ENCODE results near the gene MEOX1. TPM values are rescaled to one million over a fixed set of nuclear protein-coding genes. Genes with fewer than 3 reads are reported as not detected.

Gene MEOX1
- total RNA-seq, 4 donors from 2014 or later = 6.9 to 24.3 (median 14.0) TPM

DNA sequence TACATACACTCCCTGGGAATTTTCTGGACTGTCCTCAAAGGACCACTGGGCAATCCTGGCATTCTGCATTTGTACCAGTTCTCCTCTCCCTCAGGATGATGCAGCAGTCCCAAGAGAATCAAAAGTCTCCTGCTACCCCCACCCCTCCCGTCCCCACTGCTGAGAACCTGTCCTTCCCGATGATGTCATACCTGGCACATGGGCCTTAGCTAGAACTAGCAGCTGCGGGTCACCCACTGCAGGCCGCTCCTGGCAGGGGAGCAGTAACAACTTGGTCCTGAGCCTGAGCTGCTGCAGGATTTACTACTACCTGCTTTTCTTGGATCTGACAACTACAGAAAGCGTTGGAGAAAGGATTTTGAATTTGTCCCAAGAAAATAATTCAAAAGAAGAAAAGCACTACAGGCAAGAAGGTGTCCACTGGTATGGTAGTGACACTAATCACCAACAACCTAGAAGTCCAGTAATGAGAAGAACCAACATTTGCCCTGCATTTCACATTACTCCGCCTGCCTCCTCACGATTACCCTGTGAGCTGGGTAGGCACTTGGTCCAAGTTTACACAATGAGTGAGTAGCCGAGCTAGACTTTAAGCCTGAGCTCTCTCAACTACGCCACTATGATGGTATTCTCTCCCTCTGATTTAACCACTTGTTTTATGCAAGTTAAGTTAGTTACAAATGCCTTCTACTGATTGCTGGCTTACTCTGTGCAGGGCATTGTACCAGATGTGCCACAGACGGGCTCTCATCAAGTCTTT is 60.3 kb downstream of the MEOX1 start:
- Histone ChIP-seq H3K9me3 (no peaks in the 10 kb centered on the region), H3K27ac (peak overlapping the region; percentile 17 to 72), H3K27me3 (no peaks in the 10 kb centered on the region), H3K4me1 (peaks cover 0 to 7% of the 10 kb centered on the region in 2 donors), H3K36me3 (no peaks in the 10 kb centered on the region), H3K4me3 (no peak overlapping the region)
- intact Hi-C loops (cut with DNase I; ENCODE audit: low total_unique reads) = no loop called here
- TF ChIP-seq POLR2A (IDR thresholded peaks at IDR 0.05) = no peak
- peak; percentile 71 to 83 for DNase-seq

DNA sequence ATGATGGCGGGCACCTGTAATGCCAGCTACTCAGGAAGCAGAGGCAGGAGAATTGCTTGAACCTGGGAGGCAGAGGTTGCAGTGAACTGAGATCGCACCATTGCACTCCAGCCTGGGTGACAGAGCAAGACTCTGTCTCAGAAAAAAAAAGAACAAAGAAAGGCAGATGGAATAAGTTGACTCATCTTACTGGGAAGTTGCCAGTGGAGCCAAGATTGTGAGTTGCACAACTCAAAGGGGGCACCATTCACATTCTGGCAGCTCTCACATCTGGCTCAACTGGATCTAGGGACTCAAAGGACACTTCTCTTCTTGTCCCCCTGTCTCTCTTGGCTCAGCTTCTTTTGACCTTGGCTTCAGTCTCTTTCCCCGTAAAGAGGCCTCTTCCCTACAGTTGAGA is 61.9 kb downstream of the MEOX1 start:
- Histone ChIP-seq H3K4me3 (no peak overlapping the region), H3K27me3 (no peaks in the 10 kb centered on the region), H3K36me3 (no peaks in the 10 kb centered on the region), H3K9me3 (no peaks in the 10 kb centered on the region), H3K4me1 (peaks cover 0 to 7% of the 10 kb centered on the region in 2 donors), H3K27ac (no peak overlapping the region)
- no peak for TF ChIP-seq POLR2A (IDR thresholded peaks at IDR 0.05)
- TF ChIP-seq, protein P1, sequence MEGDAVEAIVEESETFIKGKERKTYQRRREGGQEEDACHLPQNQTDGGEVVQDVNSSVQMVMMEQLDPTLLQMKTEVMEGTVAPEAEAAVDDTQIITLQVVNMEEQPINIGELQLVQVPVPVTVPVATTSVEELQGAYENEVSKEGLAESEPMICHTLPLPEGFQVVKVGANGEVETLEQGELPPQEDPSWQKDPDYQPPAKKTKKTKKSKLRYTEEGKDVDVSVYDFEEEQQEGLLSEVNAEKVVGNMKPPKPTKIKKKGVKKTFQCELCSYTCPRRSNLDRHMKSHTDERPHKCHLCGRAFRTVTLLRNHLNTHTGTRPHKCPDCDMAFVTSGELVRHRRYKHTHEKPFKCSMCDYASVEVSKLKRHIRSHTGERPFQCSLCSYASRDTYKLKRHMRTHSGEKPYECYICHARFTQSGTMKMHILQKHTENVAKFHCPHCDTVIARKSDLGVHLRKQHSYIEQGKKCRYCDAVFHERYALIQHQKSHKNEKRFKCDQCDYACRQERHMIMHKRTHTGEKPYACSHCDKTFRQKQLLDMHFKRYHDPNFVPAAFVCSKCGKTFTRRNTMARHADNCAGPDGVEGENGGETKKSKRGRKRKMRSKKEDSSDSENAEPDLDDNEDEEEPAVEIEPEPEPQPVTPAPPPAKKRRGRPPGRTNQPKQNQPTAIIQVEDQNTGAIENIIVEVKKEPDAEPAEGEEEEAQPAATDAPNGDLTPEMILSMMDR (IDR thresholded peaks at IDR 0.05) = no peak
- intact Hi-C loops (cut with DNase I; ENCODE audit: low total_unique reads) = no loop called here
- peak in 1 of 2 donors; percentile 40 for DNase-seq

DNA sequence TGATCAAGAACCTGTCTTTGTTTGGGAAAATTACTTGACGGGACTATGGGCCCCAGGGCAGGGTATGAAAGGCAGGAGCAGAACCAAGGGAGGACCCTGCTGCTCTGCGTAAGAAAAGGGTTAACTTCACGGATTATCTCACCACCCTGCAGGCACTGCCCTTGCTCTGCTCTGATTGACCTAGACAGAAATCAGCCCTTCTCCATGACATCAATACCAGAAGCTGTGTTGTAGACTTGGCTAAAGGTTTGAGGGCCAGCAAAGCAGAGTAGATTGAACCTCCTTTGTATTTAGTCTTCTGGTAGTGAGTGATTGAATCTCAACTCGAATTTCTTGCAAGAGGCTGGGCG is 62.7 kb downstream of the MEOX1 start:
- no peak overlapping the region for H3K4me3 ChIP-seq
- H3K36me3 ChIP-seq = no peaks in the 10 kb centered on the region
- H3K4me1 ChIP-seq = peaks cover 0 to 7% of the 10 kb centered on the region in 2 donors
- no peak for TF ChIP-seq POLR2A (IDR thresholded peaks at IDR 0.05)
- TF ChIP-seq, protein P1 (IDR thresholded peaks at IDR 0.05) = no peak
- no peaks in the 10 kb centered on the region for H3K9me3 ChIP-seq
- intact Hi-C loops (cut with DNase I; ENCODE audit: low total_unique reads) = no loop called here
- H3K27me3 ChIP-seq = no peaks in the 10 kb centered on the region
- no peak for DNase-seq
- H3K27ac ChIP-seq = no peak overlapping the region

DNA sequence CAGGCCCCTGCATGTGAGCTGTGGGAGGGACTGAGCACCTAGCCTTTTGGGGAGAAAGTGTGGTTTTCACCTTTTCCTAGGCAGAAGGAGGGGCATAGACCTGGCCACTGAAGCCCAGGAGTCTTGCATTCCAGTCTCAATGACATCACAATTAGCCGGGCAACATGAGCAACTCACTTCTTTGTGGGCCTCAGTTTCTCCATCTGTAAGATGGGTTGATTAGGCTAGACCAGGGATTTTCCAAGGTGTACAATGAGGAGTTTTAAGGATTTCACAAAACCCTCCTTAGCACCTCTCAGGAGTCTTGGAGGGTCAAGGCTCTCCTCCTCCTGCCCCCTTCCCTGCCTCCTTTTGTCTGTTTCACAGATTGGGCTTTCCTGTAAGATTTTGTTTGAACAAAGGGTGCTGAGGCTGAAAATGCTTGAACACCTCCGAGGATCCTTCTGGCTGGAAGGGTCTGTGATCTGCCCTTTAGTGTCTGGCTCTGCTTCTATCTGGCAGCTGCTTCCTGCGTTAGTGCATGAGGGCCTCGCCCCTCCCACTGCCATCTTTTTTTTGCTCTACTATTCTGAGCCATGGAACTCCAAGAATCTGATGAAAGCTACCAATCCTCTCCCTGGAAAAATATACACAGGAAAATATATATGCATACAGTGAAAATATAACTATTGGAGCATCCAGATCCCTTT is 63.2 kb downstream of the MEOX1 start:
- Histone ChIP-seq H3K27ac (no peak overlapping the region), H3K27me3 (no peaks in the 10 kb centered on the region), H3K36me3 (no peaks in the 10 kb centered on the region), H3K4me3 (no peak overlapping the region), H3K4me1 (peaks cover 0 to 7% of the 10 kb centered on the region in 2 donors), H3K9me3 (no peaks in the 10 kb centered on the region)
- intact Hi-C loops (cut with DNase I; ENCODE audit: low total_unique reads) = no loop called here
- no peak for DNase-seq
- TF ChIP-seq, protein P1 (IDR thresholded peaks at IDR 0.05) = no peak
- TF ChIP-seq POLR2A (IDR thresholded peaks at IDR 0.05) = no peak

DNA sequence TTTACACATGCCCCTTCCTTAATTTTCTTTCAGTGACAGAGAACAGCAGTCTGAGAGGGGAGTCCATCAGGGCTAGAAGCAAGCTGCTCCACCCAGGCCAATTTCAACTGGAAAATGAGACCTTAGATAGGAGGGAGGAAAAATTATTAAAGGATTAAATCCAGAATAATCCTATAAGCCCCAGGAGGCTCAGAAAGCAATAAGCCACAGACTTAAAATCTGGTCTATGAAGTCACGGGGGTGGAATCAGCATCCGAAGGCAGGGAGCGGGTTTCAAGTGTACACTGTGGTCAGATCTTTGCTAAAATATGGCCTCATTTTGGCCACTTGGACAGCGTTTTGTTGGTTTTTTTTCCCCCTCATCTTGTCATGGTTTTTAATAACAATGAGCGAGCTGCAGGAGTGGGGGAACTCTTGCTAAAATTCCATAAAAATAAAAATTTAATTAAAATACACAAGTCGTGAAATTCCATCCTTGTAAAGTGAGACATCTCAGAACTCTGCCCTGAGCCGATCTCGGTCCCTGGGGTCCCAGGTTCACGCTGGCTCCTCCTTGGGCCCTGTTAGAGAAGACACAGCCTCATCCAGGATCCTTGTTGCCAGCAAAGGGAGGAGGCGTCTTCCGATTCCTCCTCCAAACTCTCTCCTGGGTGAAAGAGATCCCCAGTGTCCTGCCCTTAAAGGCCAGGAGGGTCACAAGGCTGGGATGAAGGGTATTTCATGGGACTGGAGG is 63.9 kb downstream of the MEOX1 start:
- Histone ChIP-seq H3K36me3 (no peaks in the 10 kb centered on the region), H3K9me3 (no peaks in the 10 kb centered on the region), H3K4me1 (peaks cover 0 to 7% of the 10 kb centered on the region in 2 donors), H3K27me3 (no peaks in the 10 kb centered on the region), H3K27ac (no peak overlapping the region), H3K4me3 (no peak overlapping the region)
- no peak for DNase-seq
- TF ChIP-seq, protein P1 (IDR thresholded peaks at IDR 0.05) = no peak
- TF ChIP-seq POLR2A (IDR thresholded peaks at IDR 0.05) = no peak
- intact Hi-C loops (cut with DNase I; ENCODE audit: low total_unique reads) = no loop called here
